IPS DF 4.7 (cell line): ENCODE results near the gene FOXD3.

Source experiments
- DNase-seq: peaks from one replicate; pipeline ENCODE4 v3.0.0-alpha.2; 2013; ENCODE audit warnings: low spot score; ENCODE audit errors: extremely low read depth

Gene FOXD3

GRCh38 chr1:63362073-63362472 lies 39.7 kb downstream of the FOXD3 start:
- no peak for DNase-seq

- no peak for DNase-seq
Measured at GRCh38 chr1:63362578-63362977, 40.2 kb downstream of the FOXD3 start.

GRCh38 chr1:63363014-63363413 lies 40.6 kb downstream of the FOXD3 start:
- DNase-seq = no peak

- DNase-seq = no peak
Measured at GRCh38 chr1:63366908-63367214, 44.5 kb downstream of the FOXD3 start.

GRCh38 chr1:63367215-63368103 lies 45.1 kb downstream of the FOXD3 start, which contains the start of gene ALG6:
Gene ALG6 (plus strand): TSS chr1:63367627. CDS start chr1:63370978, 3,351 bp downstream.
- peak; percentile 88 for DNase-seq

GRCh38 chr1:63368131-63368530 lies 45.8 kb downstream of the FOXD3 start:
- no peak for DNase-seq
